HG03045 (cell line): Measurements from ENCODE around the gene IL20RB.
A peak's percentile ranks its signal among the peaks of the same experiment; 100 is the strongest.
"Not testable (repeated sequence)": the region's sequence is repeated elsewhere in the genome, so short reads cannot be mapped to it uniquely, and the experiment has no call there.

Source experiments
- ATAC-seq: cut with Tn5 transposase; IDR thresholded peaks from one replicate; pipeline ENCODE4 v1.9.1; 2021; ENCODE audit warnings: mild to moderate bottlenecking, moderate library complexity; ENCODE audit not compliant: unreplicated experiment

Gene IL20RB

GRCh38 chr3:136982520-136983138, 24.8 kb downstream of the IL20RB start:
- no peak for ATAC-seq

- no peak for ATAC-seq
Observed at GRCh38 chr3:136984837-136985236, 27.1 kb downstream of the IL20RB start.

- ATAC-seq, result not testable (repeated sequence)
Observed at GRCh38 chr3:136987398-136987980, 29.7 kb downstream of the IL20RB start.

GRCh38 chr3:136988651-136989050, 30.9 kb downstream of the IL20RB start:
- no peak for ATAC-seq

- ATAC-seq, result no peak
Observed at GRCh38 chr3:136989781-136990524, 32.2 kb downstream of the IL20RB start.

GRCh38 chr3:136990826-136991225, 33.0 kb downstream of the IL20RB start:
- ATAC-seq, result no peak

- ATAC-seq, result no peak
Observed at GRCh38 chr3:136992115-136992514, 34.3 kb downstream of the IL20RB start.

GRCh38 chr3:136994772-136995516, 37.2 kb downstream of the IL20RB start:
- no peak for ATAC-seq

- ATAC-seq, result no peak
Observed at GRCh38 chr3:136995652-136996051, 37.9 kb downstream of the IL20RB start.

GRCh38 chr3:137000039-137000438, 42.3 kb downstream of the IL20RB start:
- ATAC-seq, result no peak

GRCh38 chr3:137007376-137007775, 49.6 kb downstream of the IL20RB start:
- not testable (repeated sequence) for ATAC-seq

GRCh38 chr3:137008131-137008530, 50.3 kb downstream of the IL20RB start:
- no peak for ATAC-seq

- ATAC-seq, result no peak
Observed at GRCh38 chr3:137008976-137009375, 51.2 kb downstream of the IL20RB start.

- no peak for ATAC-seq
Observed at GRCh38 chr3:137010137-137010536, 52.4 kb downstream of the IL20RB start.

GRCh38 chr3:137011153-137011552, 53.4 kb downstream of the IL20RB start:
- no peak for ATAC-seq

- no peak for ATAC-seq
Observed at GRCh38 chr3:137012097-137012501, 54.3 kb downstream of the IL20RB start.

GRCh38 chr3:137013951-137014688, 56.3 kb downstream of the IL20RB start:
- peak; percentile 88 for ATAC-seq

- ATAC-seq, result not testable (repeated sequence)
Observed at GRCh38 chr3:137017316-137017715, 59.5 kb downstream of the IL20RB start.

GRCh38 chr3:137020315-137020714, 62.5 kb downstream of the IL20RB start:
- ATAC-seq, result no peak

GRCh38 chr3:137020888-137021287, 63.1 kb downstream of the IL20RB start:
- no peak for ATAC-seq

- ATAC-seq, result no peak
Observed at GRCh38 chr3:137024348-137024747, 66.6 kb downstream of the IL20RB start.
